Astrocyte of the cerebellum (primary cell): Measurements from ENCODE around the gene PTGES2.

ENCODE experiments used
- DNase-seq: peaks from one replicate; pipeline ENCODE4 v3.0.0-alpha.2; 2011; ENCODE audit warnings: low read depth
- H3K4me3 ChIP-seq: 2 replicates; pipeline ENCODE4 v1.5.1; 2011; ENCODE audit warnings: mild to moderate bottlenecking, low read depth, low read length, moderate library complexity
- in situ Hi-C: cut with HindIII; loops from 2 replicates; pipeline ENCODE4 v1.10.0; 2017; ENCODE audit warnings: low sequenced_read_pairs
- TF ChIP-seq, protein P1 (sequence below): IDR thresholded peaks from 2 replicates; pipeline ENCODE4 v1.5.1; 2012; ENCODE audit warnings: low read length, low read depth, moderate library complexity, mild to moderate bottlenecking; ENCODE audit errors: missing control alignments

The PTGES2 gene

DNA sequence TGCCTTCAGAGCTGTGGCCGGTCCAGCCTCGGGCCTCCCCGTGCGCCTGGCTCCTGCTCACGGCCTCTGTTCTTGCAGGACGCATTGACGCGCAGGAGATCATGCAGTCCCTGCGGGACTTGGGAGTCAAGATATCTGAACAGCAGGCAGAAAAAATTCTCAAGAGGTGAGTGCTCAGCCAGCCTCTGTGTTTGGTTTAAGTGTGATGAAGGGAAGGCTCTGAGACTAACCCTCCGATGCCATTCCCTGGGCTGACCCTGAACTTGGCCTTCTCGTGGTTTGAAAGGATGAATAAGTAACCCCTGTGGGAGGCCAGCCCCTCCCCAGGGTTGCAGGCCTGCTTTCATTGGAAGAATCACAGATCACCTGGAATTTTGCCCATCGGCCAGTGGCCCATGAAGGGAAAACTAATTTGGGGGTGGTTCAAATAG, 26.3 kb downstream of the PTGES2 start:
- DNase-seq: no peak
- in situ Hi-C loops: no loop called here

GRCh38 chr9:128100581-128100980, 26.9 kb downstream of the PTGES2 start:
- DNase-seq: no peak
- in situ Hi-C loops: no loop called here
- TF ChIP-seq, protein P1, sequence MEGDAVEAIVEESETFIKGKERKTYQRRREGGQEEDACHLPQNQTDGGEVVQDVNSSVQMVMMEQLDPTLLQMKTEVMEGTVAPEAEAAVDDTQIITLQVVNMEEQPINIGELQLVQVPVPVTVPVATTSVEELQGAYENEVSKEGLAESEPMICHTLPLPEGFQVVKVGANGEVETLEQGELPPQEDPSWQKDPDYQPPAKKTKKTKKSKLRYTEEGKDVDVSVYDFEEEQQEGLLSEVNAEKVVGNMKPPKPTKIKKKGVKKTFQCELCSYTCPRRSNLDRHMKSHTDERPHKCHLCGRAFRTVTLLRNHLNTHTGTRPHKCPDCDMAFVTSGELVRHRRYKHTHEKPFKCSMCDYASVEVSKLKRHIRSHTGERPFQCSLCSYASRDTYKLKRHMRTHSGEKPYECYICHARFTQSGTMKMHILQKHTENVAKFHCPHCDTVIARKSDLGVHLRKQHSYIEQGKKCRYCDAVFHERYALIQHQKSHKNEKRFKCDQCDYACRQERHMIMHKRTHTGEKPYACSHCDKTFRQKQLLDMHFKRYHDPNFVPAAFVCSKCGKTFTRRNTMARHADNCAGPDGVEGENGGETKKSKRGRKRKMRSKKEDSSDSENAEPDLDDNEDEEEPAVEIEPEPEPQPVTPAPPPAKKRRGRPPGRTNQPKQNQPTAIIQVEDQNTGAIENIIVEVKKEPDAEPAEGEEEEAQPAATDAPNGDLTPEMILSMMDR: no peak
- peak overlapping the region; percentile 46 for H3K4me3 ChIP-seq

More for the DNA sequence above, 26.3 kb downstream of the PTGES2 start:
- H3K4me3 ChIP-seq: no peak overlapping the region
- TF ChIP-seq, protein P1: no peak

- H3K4me3 ChIP-seq: peak overlapping the region; percentile 46
- in situ Hi-C loops: loop anchor here (10.0 kb wide), 1 partner anchor 165 kb away; the partner anchor contains the start of genes DPM2 and PIP5KL1
- DNase-seq: no peak
- TF ChIP-seq, protein P1: no peak
These were observed 27.5 kb downstream of the PTGES2 start for GRCh38 chr9:128099932-128100491.

- DNase-seq: no peak
- TF ChIP-seq, protein P1: no peak
- in situ Hi-C loops: loop anchor here (10.0 kb wide), 1 partner anchor 165 kb away; the partner anchor contains the start of genes DPM2 and PIP5KL1
- peak overlapping the region; percentile 46 for H3K4me3 ChIP-seq
These were observed 28.1 kb downstream of the PTGES2 start for GRCh38 chr9:128099231-128099931.

DNA sequence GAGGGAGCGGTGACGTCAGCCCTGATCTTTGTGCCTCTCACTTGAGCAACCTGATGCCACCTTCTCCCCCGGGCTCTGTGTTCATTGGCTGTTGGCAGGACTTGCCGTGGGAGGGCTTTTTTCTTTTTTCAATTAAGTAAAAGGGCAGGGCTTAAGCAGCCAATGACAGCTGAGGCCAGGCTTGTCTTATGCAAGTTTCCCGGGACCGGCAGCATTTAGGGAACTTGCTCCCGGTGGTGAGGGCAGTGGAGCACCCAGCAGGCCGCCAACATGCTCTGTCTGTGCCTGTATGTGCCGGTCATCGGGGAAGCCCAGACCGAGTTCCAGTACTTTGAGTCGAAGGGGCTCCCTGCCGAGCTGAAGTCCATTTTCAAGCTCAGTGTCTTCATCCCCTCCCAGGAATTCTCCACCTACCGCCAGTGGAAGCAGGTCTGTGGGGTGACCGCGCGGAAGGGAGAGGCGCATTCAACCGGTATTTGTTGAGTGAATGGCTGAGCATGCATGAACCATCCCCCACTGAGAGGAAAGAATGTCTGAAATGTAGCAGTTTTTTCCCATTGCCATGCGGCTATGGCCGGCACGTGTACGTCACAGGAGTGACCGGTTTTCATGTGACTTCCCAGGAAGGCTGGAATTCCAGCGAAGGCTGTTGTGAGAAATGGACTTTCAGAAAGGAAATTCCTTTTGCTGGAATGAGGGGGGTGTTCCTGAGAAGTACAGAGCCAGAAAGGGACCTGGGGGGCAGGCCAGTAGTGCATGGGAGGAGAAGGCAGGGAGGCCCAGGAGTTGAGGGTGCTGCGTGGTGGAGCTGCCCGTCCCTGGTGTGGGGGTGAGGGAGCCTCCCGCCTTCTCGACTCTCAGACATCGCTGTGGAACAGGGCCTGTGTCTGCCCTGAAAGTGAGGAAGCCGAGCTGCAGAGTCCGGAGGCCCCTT, 29.0 kb downstream of the PTGES2 start:
- TF ChIP-seq, protein P1: no peak
- DNase-seq: peak; percentile 95
- in situ Hi-C loops: loop anchor here (10.0 kb wide), 1 partner anchor 164 kb away; the partner anchor contains the start of genes DPM2 and PIP5KL1
- H3K4me3 ChIP-seq: peak overlapping the region; percentile 46
